Dermis blood vessel endothelial cell (primary cell): ENCODE results near the gene CASP9. TPM values are rescaled to one million over a fixed set of nuclear protein-coding genes. Genes with fewer than 3 reads are reported as not detected.

Experiments
- DNase-seq: peaks from one replicate; pipeline ENCODE4 v3.0.0; 2010
- total RNA-seq: library from RNA; depleted of rRNA; stranded (reverse); fragments of >200 nt; gene quantifications from 2 replicates; pipeline ENCODE4 v1.2.3, GENCODE V29; 2014

CASP9 gene
- total RNA-seq, 1 donor from 2014 or later = 11.9 TPM

DNA sequence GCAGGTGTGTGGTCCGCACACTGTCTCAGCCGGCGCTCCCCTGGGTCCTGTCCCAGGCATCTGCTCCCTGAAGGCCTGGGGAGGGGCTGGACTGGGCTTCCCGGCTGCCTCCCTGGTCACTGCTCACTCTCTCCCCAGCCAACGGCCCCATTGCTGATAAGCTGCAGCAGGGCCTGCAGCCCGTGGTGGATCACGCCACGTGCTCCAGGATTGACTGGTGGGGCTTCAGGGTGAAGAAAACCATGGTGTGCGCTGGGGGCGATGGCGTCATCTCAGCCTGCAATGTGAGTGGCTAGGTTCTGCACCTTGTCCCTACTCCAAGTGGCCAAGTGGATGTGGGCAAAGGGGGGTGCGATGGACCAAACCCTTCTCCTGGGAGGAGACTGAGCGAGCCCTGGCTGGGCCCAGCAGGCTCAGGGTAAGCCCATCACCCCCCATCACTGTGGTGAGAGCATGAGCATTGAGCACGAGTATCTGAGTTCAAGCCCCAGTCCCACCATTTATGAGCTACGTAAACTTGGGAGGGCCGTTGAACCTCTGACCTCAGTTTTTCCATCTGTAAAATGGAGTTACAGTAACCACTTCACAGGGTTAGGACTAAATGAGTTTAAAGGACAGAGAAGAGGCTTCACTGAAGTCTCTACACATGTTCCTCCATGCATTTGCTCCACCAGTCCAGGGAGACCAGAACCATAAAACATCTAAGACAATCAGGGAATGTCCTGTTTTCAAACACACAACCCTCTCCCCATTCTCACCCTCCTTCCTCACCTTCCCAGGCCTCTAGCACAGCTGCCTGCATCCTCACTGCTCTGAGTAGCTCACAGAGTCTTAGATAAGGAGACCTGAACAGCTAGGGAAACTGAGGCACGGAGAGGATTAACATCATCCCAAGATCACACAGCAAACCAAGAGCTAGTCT is 79.3 kb downstream of the CASP9 start:
- DNase-seq = no peak

DNA sequence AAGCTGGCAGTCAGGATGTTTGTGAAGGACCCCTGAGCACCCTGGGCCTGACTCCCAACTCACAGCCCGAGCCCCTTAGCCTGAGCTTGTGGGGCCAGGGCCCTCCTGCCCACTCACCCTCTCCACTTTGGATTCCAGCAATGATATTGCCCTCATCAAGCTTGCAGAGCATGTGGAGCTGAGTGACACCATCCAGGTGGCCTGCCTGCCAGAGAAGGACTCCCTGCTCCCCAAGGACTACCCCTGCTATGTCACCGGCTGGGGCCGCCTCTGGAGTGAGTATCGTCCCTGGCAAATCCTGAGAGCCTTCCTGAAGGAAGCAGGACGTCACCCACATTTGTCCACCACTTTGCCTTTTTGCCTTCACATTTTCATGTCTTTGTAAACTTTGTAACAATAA is 80.7 kb downstream of the CASP9 start:
- DNase-seq = no peak

DNA sequence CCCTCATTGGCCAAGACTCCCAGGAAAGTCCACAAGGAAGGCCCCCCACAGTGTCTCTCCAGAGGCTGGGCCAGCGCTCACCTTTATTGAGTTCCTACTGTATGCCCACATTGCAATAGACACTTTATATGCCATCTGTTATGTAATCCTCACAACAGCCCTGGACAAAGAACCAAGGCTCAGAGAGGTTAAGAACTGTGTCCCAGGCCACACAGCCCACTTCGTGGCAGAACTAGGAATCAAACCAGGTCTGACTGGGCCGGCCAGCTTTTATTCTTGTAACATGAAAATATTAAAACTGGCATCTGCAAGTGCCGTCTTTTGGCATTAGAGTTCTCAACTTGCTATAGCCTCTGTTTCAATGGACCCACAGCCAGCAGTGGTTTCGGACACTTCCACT is 81.3 kb downstream of the CASP9 start:
- no peak for DNase-seq

DNA sequence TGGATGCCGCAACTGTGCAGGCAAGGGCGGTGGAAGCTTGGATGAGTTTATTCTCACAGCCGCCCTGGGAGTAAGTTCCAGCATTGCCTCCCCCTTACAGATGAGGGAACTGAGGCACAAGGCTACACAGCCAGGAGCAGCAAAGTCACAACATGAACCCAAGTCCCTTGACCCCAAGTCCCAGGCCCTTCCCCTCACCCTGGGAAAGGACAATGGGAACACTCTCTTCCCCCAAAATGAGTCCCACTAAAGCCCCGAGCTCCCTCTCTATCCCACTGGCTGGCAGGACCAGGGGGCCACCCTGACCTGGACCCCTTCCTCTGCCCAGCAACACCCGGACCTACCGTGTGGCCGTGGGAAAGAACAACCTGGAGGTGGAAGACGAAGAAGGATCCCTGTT is 81.9 kb downstream of the CASP9 start:
- no peak for DNase-seq

Other genes starting within 250 kb of the CASP9 start
- 54.1 and 66.8 TPM in 2 replicates for gene EFHD2, start 114.3 kb downstream of the CASP9 start, total RNA-seq
- gene CTRC, start 85.8 kb downstream of the CASP9 start, total RNA-seq = not detected in 2 replicates
- not detected in 2 replicates for gene CELA2A, start 67.5 kb downstream of the CASP9 start, total RNA-seq
- not detected in 2 replicates for gene CELA2B, start 48.1 kb downstream of the CASP9 start, total RNA-seq
- 15.1 and 16.8 TPM in 2 replicates for gene DNAJC16, start 2.6 kb upstream of the CASP9 start, total RNA-seq
- gene AGMAT, start 60.8 kb upstream of the CASP9 start, total RNA-seq = 0.34 and 1.2 TPM in 2 replicates
- gene DDI2, start 93.2 kb upstream of the CASP9 start, total RNA-seq = 18.9 and 22.9 TPM in 2 replicates
- gene PLEKHM2, start 160.1 kb upstream of the CASP9 start, total RNA-seq = 61.8 and 77.2 TPM in 2 replicates
- 0.33 and 1.7 TPM in 2 replicates for gene SLC25A34, start 212.0 kb upstream of the CASP9 start, total RNA-seq
- gene TMEM82, start 218.3 kb upstream of the CASP9 start, total RNA-seq = not detected in 2 replicates
- gene FBLIM1, start 234.6 kb upstream of the CASP9 start, total RNA-seq = 195 and 296 TPM in 2 replicates